Hepatocyte (in vitro differentiated cells): Measurements from ENCODE around the gene C7orf33. TPM values are rescaled to one million over a fixed set of nuclear protein-coding genes. Genes with fewer than 3 reads are reported as not detected.
A peak's percentile ranks its signal among the peaks of the same experiment; 100 is the strongest.

Experiments used
- DNase-seq: peaks from one replicate; pipeline ENCODE4 v3.0.0-alpha.2; 2016; ENCODE audit warnings: low spot score
- H2AFZ ChIP-seq: fragments of 200-600 bp; sonication (generic); 2 replicates; pipeline ENCODE4 v1.6.0; 2016; ENCODE audit warnings: antibody characterized with exemption, mild to moderate bottlenecking
- H3K27ac ChIP-seq: fragments of 200-600 bp; sonication (generic); 2 replicates; pipeline ENCODE4 v1.5.1; 2016; ENCODE audit warnings: mild to moderate bottlenecking
- H3K27me3 ChIP-seq: fragments of 200-600 bp; sonication (generic); 2 replicates; pipeline ENCODE4 v1.6.1; 2016
- H3K36me3 ChIP-seq: fragments of 200-600 bp; sonication (generic); replicated peaks from 2 replicates; pipeline ENCODE4 v1.5.1; 2016; ENCODE audit warnings: low read depth; ENCODE audit not compliant: insufficient read depth
- H3K4me1 ChIP-seq: fragments of 200-600 bp; sonication (generic); 2 replicates; pipeline ENCODE4 v1.5.1; 2016; ENCODE audit warnings: mild to moderate bottlenecking, moderate library complexity; ENCODE audit not compliant: insufficient read depth
- H3K4me2 ChIP-seq: fragments of 200-600 bp; sonication (generic); 2 replicates; pipeline ENCODE4 v1.6.0; 2016
- H3K4me3 ChIP-seq: fragments of 200-600 bp; sonication (generic); 2 replicates; pipeline ENCODE4 v1.5.1; 2016; ENCODE audit warnings: mild to moderate bottlenecking
- H3K79me2 ChIP-seq: fragments of 200-600 bp; sonication (generic); 2 replicates; pipeline ENCODE4 v1.6.0; 2017; ENCODE audit warnings: mild to moderate bottlenecking
- H3K9me2 ChIP-seq: fragments of 200-600 bp; sonication (generic); replicated peaks from 2 replicates; pipeline ENCODE4 v1.6.0; 2017; ENCODE audit warnings: mild to moderate bottlenecking; ENCODE audit not compliant: insufficient read depth
- H3K9me3 ChIP-seq: fragments of 200-600 bp; sonication (generic); 2 replicates; pipeline ENCODE4 v1.5.1; 2016; ENCODE audit warnings: low read depth, mild to moderate bottlenecking
- H4K20me1 ChIP-seq: fragments of 200-600 bp; sonication (generic); 2 replicates; pipeline ENCODE4 v1.6.0; 2016; ENCODE audit warnings: mild to moderate bottlenecking; ENCODE audit not compliant: insufficient read depth, poor library complexity, severe bottlenecking
- CTCF ChIP-seq: fragments of 200-600 bp; sonication (generic); IDR thresholded peaks from 2 replicates; pipeline ENCODE4 v1.5.1; 2016; ENCODE audit warnings: antibody characterized with exemption, mild to moderate bottlenecking; ENCODE audit not compliant: poor library complexity
- EZH2 ChIP-seq: fragments of 200-600 bp; sonication (generic); IDR thresholded peaks from 2 replicates; pipeline ENCODE4 v1.6.1; 2016; ENCODE audit warnings: antibody characterized with exemption, mild to moderate bottlenecking, borderline replicate concordance
- EZH2phosphoT487 ChIP-seq: fragments of 200-600 bp; sonication (generic); IDR thresholded peaks from one replicate; pipeline ENCODE4 v1.6.1; 2018; ENCODE audit warnings: antibody characterized with exemption, mild to moderate bottlenecking, low read depth, moderate library complexity; ENCODE audit not compliant: unreplicated experiment, severe bottlenecking
- WGBS: methylation state at CpG from one replicate; pipeline ENCODE4 v1.1.6; 2016; ENCODE audit warnings: low lambda C conversion rate; ENCODE audit errors: missing lambda C conversion rate; 5-methylcytosine and 5-hydroxymethylcytosine counted together
- polyA plus RNA-seq: library from polyadenylated mRNA; unstranded; fragments of >200 nt; fragmentation: Nextera tagmentation; extraction: Ambion mirVana; gene quantifications from 2 replicates; pipeline ENCODE4 v1.2.1, GENCODE V29; 2016
- total RNA-seq: library from RNA; depleted of rRNA; stranded (reverse); fragments of >200 nt; gene quantifications from 2 replicates; pipeline ENCODE4 v1.2.3, GENCODE V29; 2014

The C7orf33 gene
- total and polyA plus RNA-seq, 2 experiments from 2014 or later, result not detected

DNA sequence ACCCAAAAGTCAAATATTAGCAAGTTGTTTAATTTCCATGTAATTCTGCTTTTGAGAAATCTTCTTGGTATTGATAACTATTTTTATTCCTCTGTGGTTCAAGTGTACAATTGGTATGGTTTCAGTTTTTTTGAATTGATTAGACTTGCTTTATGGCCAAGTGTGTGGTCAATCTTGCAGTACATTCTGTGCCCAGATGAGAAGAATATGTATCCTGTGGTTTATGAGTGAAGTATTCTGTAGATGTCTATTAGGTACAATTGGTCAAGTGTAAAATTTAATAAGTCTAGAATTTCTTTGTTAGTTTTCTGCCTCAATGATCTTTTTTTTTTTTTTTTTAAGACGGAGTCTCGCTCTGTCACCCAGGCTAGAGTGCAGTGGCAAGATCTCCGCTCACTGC is 36.6 kb upstream of the C7orf33 start:
- H4K20me1 ChIP-seq, result no peaks in the 10 kb centered on the region
- TF ChIP-seq EZH2phosphoT487 (no peak), EZH2 (no peak), CTCF (no peak)

DNA sequence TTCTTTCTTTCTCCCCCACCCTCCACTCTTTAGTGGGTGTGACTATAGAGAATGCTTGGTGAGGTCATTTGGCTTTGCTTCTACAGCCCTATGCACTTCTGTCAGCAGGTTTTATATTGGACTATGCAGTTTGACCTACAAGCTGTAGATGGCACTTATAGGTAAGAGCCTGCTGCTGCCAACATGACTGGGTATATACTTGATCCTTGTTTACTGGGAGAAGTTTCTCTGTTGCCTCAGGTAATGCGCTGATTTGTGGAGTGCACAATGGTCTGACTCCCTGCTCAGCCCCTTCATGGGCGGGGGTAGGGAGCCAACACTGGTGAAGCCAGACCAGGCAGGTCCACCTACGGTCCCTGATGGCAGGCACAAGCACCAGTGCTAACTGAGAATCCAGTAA is 33.7 kb upstream of the C7orf33 start:
- no peaks in the 10 kb centered on the region for H3K9me3 ChIP-seq
- H3K9me2 ChIP-seq, result no peaks in the 10 kb centered on the region
- H3K4me1 ChIP-seq, result no peaks in the 10 kb centered on the region
- no peaks in the 10 kb centered on the region for H3K27me3 ChIP-seq
- H3K79me2 ChIP-seq, result no peaks in the 10 kb centered on the region
- no peak overlapping the region for H3K4me3 ChIP-seq
- no peaks in the 10 kb centered on the region for H3K36me3 ChIP-seq
- no peak overlapping the region for H2AFZ ChIP-seq
- no peak overlapping the region for H3K27ac ChIP-seq
- H4K20me1 ChIP-seq, result no peaks in the 10 kb centered on the region
- H3K4me2 ChIP-seq, result no peak overlapping the region
- TF ChIP-seq EZH2, result no peak
- no peak for TF ChIP-seq CTCF
- TF ChIP-seq EZH2phosphoT487, result no peak
- DNase-seq, result no peak
- 98% methylated on average over 3 of the region's 3 CpGs for WGBS

More for the DNA sequence above, 36.6 kb upstream of the C7orf33 start:
- H3K4me3 ChIP-seq, result no peak overlapping the region
- no peaks in the 10 kb centered on the region for H3K36me3 ChIP-seq
- no peaks in the 10 kb centered on the region for H3K27me3 ChIP-seq
- no peaks in the 10 kb centered on the region for H3K79me2 ChIP-seq
- no peak overlapping the region for H2AFZ ChIP-seq
- H3K27ac ChIP-seq, result no peak overlapping the region
- no peaks in the 10 kb centered on the region for H3K4me1 ChIP-seq
- 100% methylated on average over 3 of the region's 3 CpGs for WGBS
- H3K9me3 ChIP-seq, result no peaks in the 10 kb centered on the region
- H3K9me2 ChIP-seq, result no peaks in the 10 kb centered on the region
- no peak for DNase-seq
- no peak overlapping the region for H3K4me2 ChIP-seq

DNA sequence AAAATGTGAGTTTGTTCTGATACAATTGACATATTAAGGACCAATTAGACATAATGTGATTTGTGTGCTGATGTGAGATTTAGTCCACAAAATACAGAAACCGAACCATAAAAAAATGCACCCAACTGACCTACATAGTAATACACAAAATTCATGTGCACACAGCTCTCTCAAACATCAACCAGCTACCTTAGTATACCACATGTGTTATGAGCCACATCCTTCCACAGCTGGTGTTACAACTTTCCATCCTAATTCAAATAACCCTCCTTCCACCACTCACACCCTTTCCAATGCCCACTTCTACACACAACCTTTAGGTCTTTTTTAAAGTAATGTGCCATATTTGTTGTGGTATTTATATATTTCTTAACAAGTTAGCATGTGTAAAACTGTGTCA is 31.7 kb upstream of the C7orf33 start:
- WGBS, result 100% methylated on average over 1 of the region's 1 CpG
- no peaks in the 10 kb centered on the region for H3K36me3 ChIP-seq
- H3K27me3 ChIP-seq, result no peaks in the 10 kb centered on the region
- H3K4me3 ChIP-seq, result no peak overlapping the region
- H3K79me2 ChIP-seq, result no peaks in the 10 kb centered on the region
- no peak overlapping the region for H2AFZ ChIP-seq
- H3K9me2 ChIP-seq, result no peaks in the 10 kb centered on the region
- DNase-seq, result no peak
- H3K9me3 ChIP-seq, result no peaks in the 10 kb centered on the region
- TF ChIP-seq CTCF, result no peak
- H3K4me2 ChIP-seq, result no peak overlapping the region
- no peaks in the 10 kb centered on the region for H4K20me1 ChIP-seq
- H3K27ac ChIP-seq, result no peak overlapping the region
- H3K4me1 ChIP-seq, result no peaks in the 10 kb centered on the region

- H3K4me2 ChIP-seq, result no peak overlapping the region
- no peaks in the 10 kb centered on the region for H3K79me2 ChIP-seq
- H3K9me2 ChIP-seq, result no peaks in the 10 kb centered on the region
- no peak overlapping the region for H2AFZ ChIP-seq
- H4K20me1 ChIP-seq, result no peaks in the 10 kb centered on the region
- DNase-seq, result peak; percentile 27
- no peaks in the 10 kb centered on the region for H3K9me3 ChIP-seq
- H3K36me3 ChIP-seq, result no peaks in the 10 kb centered on the region
- H3K27ac ChIP-seq, result no peak overlapping the region
- TF ChIP-seq EZH2phosphoT487 (no peak), CTCF (no peak), EZH2 (no peak)
- no peaks in the 10 kb centered on the region for H3K27me3 ChIP-seq
- no peaks in the 10 kb centered on the region for H3K4me1 ChIP-seq
- no peak overlapping the region for H3K4me3 ChIP-seq
Measured at GRCh38 chr7:148561099-148561498, 29.5 kb upstream of the C7orf33 start.
